Measurements from ENCODE around the gene MOB3B.

MOB3B gene

GRCh38 chr9:27356446-27356845 is 173.2 kb downstream of the MOB3B start:
- no peak for DNase-seq

- no peak for DNase-seq
Measured at GRCh38 chr9:27355166-27355565, 174.4 kb downstream of the MOB3B start.

GRCh38 chr9:27353474-27354229 is 176.0 kb downstream of the MOB3B start:
- DNase-seq, result peak in 1 of 2 experiments; percentile 25

- DNase-seq, result no peak
Measured at GRCh38 chr9:27353166-27353473, 176.5 kb downstream of the MOB3B start.

- no peak for DNase-seq
Measured at GRCh38 chr9:27352457-27353165, 177.0 kb downstream of the MOB3B start.

GRCh38 chr9:27351438-27351837 is 178.2 kb downstream of the MOB3B start:
- DNase-seq, result peak; percentile 15 to 18

- no peak for DNase-seq
Measured at GRCh38 chr9:27350382-27350976, 179.1 kb downstream of the MOB3B start.

GRCh38 chr9:27349698-27350080 is 179.9 kb downstream of the MOB3B start:
- peak in 1 of 2 experiments; percentile 79 for DNase-seq

GRCh38 chr9:27348785-27349697 is 180.6 kb downstream of the MOB3B start:
- peak; percentile 66 to 87 for DNase-seq

GRCh38 chr9:27347889-27348288 is 181.7 kb downstream of the MOB3B start:
- DNase-seq, result no peak

GRCh38 chr9:27344776-27345175 is 184.8 kb downstream of the MOB3B start:
- no peak for DNase-seq

GRCh38 chr9:27341545-27342294 is 187.9 kb downstream of the MOB3B start:
- DNase-seq, result no peak

- DNase-seq, result no peak
Measured at GRCh38 chr9:27340961-27341511, 188.6 kb downstream of the MOB3B start.

- no peak for DNase-seq
Measured at GRCh38 chr9:27340285-27340674, 189.3 kb downstream of the MOB3B start.

GRCh38 chr9:27339661-27340284 is 189.8 kb downstream of the MOB3B start:
- no peak for DNase-seq

- DNase-seq, result no peak
Measured at GRCh38 chr9:27338527-27338903, 191.1 kb downstream of the MOB3B start.

GRCh38 chr9:27337833-27338526 is 191.6 kb downstream of the MOB3B start:
- peak in 1 of 2 experiments; percentile 17 for DNase-seq

GRCh38 chr9:27337236-27337635 is 192.4 kb downstream of the MOB3B start:
- DNase-seq, result no peak

- DNase-seq, result no peak
Measured at GRCh38 chr9:27336829-27337228, 192.8 kb downstream of the MOB3B start.

- DNase-seq, result no peak
Measured at GRCh38 chr9:27336126-27336525, 193.5 kb downstream of the MOB3B start.

GRCh38 chr9:27335075-27335474 is 194.5 kb downstream of the MOB3B start:
- no peak for DNase-seq

Measured in NCI-H2081 (cell line).